Peyer's patch (tissue), 4 donors: ENCODE results near the gene TBX21.

Experiments used
- CTCF ChIP-seq, 6 experiments: fragments of 450-650 bp in 4 of 6; fragments of 200-600 bp in 2 of 6; sonication (generic) in 1 of 6; IDR thresholded peaks; one replicate each; pipeline ENCODE4 v1.5.1; 2017 to 2019; ENCODE audit warnings: antibody characterized with exemption in 6 of 6, mild to moderate bottlenecking in 3 of 6, moderate library complexity in 1 of 6
- POLR2A ChIP-seq, 2 donors: fragments of 450-650 bp; IDR thresholded peaks; one replicate each; pipeline ENCODE4 v1.5.1; 2017; ENCODE audit warnings: antibody characterized with exemption in 2 of 2, mild to moderate bottlenecking in 2 of 2, moderate library complexity in 2 of 2

- TF ChIP-seq POLR2A (IDR thresholded peaks at IDR 0.05) (no peak), CTCF (IDR thresholded peaks at IDR 0.05) (no peak)
Measured at GRCh38 chr17:47736501-47737495, 3.8 kb downstream of the TBX21 start.
